HUDEP-2 (cell line): ENCODE results near the gene DHRS12.
"Not testable (repeated sequence)": the region's sequence is repeated elsewhere in the genome, so short reads cannot be mapped to it uniquely, and the experiment has no call there.

ENCODE experiments used
- DNase-seq, 76 experiments: peaks; one replicate each; lab custom pipeline; 2025; ENCODE audit not compliant: unreplicated experiment in 76 of 76; lab: John Stamatoyannopoulos, UW

The DHRS12 gene

DNA sequence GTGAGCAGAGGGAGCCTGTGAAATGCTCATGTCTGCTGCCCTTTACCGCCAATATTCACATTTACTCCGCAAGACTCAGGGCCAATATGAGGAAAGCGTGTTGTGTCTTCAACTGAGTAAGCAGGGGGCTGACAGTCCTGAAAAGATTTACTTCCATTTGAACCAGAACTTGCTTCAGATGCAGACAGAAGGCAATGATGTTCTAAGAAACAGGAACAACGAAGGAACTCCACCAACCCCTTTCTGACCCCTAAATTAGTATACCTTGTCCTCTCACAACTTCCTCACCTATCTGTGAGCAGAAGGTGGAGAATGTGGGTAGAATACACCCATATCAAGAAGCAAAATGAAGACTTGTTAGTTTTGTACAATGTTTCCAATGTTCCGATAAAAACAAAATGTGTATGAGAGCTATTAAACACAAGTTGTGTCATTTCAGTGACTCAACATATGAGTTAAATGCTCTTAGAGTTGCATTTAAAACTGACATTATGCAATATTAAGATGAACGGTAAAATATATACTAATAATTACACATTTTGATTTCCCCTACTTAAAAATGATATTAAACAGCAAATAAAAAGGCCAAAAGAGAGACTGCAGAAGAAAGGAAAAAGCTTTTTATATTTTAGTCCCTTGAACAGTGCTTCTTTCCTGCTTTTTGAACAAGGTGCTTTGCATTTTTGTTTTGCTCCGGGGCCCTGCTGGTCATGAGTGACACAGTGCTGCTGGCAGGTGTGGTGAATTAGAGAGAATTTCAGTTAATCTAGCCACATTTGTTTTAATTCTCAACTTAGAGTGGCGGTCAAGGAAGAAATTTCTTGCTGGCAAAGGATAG lies 25.0 kb upstream of the DHRS12 start:
- no peak for DNase-seq

DNA sequence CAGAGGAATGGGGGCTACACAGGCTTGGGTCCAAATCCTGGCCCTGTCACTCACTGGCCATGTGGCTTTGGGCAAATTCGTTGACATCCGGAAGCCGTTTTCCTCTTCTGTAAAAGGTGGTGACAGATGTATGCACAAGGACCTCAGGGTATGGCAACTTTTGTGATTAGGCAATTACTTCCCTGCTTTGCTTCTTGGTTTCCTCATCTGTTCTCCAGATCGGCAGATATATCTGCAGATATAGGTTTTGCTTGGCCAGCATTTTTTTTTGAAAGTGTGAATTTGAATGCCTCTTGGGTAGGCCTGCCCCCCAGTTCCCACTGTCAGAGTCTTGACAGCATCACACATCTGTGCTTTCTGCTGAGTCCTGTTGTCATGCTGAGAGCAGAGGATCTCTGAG lies 23.3 kb upstream of the DHRS12 start:
- DNase-seq: no peak

DNA sequence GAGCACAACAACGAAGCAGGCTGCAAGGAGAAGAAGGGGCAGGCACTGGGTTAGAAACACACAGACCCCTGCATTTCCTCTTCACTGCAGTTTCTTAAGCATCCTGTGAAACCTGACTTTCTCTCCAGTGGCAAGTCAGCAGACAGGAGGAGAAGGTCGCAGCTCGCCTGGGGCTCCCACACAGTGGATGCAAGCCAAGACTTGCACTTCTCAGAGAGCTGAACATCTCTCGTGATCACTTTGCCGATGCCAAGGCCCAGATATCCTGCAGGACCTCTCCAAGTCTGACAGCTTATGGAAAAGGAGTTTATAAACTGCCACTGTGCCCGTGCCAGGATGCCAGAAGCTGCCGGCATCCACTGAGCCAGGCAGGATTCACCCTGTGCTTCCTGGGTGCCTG lies 22.6 kb upstream of the DHRS12 start:
- no peak for DNase-seq

DNA sequence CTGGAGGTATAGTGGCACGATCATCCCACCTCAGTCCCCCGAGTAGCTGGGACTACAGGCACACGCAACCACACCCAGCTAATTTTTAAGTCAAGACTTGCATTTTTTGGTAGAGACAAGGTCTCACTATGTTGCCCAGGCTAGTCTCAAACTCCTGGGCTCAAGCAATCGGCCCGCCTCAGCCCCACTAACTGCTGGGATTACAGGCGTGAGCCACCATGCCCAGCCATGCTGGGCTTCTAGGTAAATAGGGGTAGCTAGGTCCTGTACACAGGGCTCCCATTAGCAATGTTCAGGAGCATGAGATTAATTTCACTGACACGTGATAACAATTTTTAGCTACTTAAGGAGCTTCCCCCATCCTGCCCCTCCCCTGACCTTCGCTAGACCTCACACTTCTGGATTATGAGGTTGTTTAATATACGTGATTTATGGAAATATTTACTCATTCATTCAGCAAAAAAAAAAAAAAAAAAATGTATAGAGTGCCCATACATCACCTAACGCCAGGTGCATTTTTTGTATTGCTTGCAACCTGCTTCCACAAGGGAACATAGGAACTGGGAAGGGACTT lies 21.8 kb upstream of the DHRS12 start:
- DNase-seq: no peak

DNA sequence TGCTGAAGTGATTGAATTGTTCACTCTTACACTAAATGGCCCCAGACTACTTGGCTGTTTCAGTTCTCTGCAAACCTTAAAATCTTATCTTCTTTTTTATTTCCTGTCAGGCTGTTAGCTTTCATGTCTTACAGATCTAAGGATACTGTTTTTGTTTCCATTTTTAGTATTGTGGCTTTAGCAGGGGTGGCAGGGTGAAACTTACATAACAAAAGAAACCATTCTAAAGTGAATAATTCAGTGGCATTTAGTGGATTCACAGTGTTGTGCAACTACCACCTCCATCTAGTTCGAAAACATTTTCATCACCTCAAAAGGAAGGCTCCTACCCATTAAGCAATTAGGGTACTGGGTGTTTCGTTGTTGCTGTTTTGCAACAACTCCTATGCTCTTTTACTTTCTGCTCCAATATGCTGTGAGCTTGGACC lies 21.2 kb upstream of the DHRS12 start:
- no peak for DNase-seq

DNA sequence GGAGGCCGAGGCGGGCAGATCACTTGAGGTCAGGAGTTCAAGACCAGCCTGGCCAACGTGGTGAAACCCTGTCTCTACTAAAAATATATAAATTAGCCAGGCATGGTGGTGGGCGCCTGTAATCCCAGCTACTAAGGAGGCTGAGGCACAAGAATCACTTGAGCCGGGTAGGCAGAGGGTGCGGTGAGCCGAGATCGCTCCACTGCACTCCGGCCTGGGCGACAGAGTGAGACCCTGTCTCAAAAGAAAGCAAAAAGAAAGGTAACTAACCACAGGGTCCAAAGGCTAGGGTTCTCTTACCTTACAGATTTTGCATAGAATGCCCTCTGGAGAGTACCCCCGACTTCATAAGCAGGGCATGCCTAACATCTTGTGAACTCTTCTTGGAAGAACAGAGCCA lies 20.7 kb upstream of the DHRS12 start:
- DNase-seq: not testable (repeated sequence)

DNA sequence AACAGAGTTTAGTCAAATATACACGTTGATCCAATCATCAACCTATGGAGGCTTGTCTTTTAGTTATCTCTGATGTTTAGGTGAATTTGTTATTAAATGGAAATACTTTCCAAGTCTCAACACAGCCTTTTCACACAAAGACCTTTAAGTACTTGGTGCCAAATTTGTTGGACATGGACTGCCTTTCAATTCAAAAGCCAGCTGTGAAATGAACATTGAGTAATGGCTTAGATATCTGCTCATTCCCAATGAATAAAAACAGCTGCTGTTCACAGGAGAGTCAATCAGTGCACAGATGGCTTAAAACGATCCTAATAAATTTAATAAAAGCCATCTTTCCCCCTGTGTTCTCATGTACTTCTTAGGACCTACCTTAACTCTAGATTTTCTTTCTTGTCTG lies 19.9 kb upstream of the DHRS12 start:
- no peak for DNase-seq

DNA sequence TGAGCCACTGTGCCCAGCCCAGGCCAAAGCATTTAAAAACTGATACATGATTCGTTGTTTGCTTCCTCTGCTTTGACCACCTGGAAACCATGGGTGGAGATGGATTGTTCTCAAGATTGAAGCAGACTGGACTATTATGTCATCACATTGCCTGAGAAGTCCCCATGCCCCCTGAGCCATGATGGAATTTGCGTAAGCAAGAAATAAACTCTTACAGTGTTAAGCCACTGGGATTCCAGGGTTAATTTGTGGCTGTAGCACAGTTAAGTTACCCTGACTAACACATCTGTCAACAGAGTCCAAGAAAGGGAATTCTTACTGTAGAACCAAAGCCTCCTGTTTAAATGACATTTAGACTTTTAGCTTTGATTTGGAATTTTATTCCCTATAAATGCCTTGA lies 19.4 kb upstream of the DHRS12 start:
- DNase-seq: no peak

DNA sequence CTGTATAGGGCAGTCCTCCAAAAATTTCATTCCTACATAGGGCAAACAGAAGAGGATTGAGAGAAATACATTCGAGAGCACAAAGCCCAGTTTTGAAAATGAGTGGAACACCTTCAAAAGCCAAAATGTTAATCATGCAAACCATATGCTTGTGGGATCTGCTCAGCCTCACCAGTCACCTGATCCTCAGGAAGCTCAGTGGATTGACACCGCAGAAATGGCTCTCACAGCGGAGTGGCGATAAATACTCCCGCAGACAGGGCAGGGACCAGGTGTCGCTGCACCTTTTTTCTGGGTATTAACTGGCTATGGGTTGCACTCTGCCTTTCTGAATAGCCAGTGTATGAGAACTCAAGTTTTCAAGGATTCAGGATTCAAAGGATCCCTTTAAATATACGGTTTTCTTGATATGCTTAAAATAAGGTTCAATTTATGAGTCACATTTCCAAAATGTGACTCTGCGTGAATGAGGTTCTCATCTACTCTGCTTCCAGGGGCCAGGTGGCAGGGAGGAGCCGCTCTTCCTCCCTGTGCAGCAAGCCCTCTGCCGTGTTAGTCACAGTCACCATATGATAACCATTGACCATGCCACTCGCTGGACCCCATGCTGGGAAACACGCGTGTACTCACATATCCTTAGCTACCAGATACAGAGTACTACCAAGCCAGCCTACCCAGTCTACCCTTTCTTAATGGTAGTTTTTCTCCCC lies 18.3 kb upstream of the DHRS12 start:
- no peak for DNase-seq

DNA sequence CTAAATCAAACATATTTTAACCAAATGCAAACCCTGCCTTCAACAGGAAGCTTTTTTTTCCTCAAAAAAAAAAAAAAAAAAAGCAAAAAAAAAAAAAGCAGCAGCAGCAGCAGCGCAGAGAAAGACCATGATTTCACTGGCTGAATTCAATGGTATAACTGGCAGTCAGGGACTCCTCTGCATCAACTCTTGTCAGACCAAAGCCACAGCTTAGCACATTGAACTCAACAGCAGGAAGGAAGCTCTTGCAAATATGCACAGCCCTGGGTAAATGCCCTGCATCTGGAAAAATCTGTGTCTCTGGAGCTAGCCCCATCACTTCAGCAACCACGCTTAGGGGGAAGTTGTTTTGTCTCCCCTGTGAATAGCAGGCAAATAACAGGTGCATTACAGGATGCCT lies 17.6 kb upstream of the DHRS12 start:
- DNase-seq: no peak

DNA sequence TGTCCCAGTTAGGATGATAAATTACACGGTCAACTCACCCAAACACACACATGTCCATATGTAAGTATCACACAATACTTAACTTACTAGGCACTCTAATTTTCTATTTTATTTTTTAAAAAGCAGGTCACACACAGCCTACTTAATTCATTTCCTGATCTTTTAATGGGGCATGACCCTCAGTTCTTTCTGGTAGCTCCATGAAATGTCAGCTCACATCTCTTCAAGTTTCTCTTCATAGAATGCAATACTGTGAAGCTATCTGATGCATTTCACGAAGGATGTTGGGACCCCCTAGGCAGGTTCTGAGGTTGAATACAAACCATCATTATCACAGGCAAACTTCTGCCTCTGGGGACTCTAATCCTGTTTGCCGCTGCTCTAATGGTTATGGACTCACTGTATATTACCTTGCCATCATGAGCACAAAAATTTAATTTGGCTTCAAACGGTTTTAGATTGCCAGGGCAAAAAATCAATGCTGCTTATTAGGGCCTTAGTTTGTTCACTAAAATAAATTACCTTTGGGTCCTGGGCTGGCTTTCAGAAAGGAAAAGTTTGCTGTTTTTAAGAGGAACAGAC lies 16.1 kb upstream of the DHRS12 start:
- no peak for DNase-seq

DNA sequence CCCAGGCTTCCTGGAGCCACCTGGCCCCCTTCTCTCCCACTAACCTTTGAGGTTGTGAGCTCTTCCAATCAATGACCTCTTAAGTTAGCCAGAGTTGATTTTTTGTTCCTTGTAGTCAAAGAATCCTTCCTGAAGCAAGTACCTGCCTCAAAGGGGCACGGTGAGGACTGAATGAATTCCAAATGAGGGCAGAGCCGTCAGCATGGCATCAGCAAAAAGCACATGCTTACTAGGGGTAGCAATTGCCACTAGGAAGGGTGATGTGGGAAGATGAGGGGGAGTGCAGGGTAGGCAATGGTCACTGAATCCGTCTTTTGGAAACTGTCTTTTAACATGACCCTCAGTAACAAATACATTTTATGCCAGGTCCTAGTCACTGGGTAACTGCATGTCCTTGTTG lies 15.6 kb upstream of the DHRS12 start:
- DNase-seq: no peak

DNA sequence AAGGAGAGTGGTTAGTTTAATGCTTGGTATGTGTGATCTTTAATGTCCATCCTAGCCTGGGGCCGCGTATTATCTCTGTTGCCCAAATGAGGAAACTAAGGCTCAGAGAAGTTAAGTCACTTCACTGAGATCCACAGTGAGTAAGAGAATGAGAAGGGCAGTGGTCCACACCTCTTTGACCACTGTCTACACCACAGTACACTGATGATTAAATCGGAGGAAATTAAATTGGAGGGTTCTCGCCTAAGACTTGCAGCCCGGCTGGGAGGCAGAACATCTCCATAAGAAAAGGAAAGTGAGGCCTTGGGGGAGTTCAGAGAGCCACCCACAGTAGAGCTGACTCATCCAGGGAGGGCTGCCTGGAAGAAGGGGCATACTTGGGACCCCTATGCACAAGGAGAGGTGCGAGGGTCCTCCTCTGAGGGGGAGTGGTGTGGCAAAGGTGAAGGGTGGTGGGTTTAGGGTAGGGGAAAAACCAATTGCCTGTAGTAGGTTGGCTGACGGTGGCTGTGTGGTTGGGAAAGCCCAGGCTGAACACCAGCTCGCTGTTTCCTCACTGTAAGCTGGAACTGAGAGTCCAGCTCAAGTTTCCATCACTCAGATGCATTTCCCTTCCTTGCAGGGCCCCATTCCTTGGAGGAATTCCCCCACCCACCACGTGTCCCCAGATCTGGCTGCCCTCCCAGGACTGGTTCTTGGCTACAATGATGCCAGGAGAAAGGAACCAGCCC lies 15.0 kb upstream of the DHRS12 start:
- no peak for DNase-seq

DNA sequence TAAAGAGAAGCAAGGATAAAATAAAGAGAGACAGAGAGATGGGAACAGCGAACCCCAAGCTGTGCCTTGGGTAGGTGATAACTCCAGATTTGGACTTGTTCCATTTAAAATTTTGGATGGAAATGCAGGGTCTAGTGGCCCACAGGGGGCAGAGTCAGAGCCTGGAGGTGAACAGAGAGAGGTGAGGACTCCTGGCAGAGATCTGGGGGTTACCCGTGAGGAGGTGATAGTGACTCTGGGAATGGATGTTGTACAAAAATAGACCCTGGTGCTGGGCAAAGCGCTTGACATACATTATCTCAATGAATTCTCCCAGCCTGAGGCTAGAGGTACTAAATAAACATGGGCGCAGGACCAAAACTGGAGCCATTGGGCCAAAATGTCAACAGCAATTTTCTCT lies 14.3 kb upstream of the DHRS12 start:
- no peak for DNase-seq

DNA sequence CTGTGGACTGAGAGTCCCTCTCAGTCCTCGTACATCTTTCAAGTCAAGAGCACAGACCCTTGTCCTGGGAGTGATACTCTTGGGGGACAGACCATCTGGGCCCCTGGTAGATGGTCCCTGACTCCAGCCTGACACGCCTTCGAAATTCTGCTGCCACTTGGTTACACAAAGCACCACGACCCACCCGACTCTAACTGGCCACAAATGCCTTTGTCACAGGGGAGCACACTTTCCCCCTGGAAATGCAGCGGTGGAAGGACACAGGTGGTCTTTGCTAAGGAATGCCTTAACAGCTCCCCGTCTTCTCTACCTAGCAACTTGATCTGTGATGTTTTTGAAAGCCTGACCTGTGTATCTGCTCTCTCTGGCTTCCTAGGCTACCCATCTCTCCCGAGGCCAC lies 13.8 kb upstream of the DHRS12 start:
- DNase-seq: no peak

DNA sequence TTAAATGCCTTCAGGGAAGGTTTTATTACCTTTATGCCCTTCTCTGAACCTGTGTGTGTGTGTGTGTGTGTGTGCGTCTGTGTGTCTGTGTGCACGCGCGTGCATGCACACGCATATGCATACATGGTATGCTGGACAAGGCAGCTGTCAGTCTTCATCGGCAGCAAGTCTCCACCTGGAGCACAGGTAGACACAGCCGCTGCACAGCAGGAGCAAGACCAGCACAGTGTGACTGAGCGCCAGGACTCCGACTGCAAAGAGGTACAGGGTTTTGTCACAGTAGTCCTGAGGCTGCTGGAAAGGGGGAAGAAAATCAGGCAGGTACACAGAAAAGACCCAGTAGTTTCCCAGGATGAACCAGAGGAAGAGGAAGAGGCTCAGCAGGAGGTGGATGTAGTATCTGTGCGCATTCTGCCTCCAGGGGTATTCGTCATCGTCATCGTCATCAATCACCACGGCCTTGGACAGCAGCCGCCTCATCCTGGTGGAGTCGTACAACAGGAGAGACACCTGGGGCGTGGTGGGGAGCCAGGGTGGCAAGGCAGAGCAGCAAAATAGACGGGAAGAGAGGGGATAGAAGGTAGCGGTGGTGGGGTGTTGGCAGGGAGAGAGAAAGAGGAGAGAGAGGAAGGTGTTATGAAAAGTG lies 12.8 kb upstream of the DHRS12 start:
- DNase-seq: no peak

DNA sequence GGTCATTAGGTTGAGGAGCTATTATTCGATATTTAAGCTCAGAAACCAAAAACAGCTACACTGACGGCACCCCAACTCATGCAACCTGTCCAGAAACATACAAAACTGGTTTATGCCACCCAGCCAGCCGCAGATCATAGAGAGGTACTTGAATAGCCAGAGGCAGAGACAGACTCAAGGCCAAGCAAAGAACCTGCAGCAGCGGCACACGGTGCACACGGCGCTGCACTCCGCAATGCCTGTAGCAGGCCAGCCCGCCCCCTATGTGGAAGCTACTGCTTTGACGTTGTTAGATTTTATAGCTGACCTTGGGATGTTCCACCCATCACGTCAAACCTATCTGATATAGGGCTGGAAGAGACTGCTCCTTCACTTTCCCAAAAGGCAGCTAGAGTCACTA lies 11.9 kb upstream of the DHRS12 start:
- no peak for DNase-seq

DNA sequence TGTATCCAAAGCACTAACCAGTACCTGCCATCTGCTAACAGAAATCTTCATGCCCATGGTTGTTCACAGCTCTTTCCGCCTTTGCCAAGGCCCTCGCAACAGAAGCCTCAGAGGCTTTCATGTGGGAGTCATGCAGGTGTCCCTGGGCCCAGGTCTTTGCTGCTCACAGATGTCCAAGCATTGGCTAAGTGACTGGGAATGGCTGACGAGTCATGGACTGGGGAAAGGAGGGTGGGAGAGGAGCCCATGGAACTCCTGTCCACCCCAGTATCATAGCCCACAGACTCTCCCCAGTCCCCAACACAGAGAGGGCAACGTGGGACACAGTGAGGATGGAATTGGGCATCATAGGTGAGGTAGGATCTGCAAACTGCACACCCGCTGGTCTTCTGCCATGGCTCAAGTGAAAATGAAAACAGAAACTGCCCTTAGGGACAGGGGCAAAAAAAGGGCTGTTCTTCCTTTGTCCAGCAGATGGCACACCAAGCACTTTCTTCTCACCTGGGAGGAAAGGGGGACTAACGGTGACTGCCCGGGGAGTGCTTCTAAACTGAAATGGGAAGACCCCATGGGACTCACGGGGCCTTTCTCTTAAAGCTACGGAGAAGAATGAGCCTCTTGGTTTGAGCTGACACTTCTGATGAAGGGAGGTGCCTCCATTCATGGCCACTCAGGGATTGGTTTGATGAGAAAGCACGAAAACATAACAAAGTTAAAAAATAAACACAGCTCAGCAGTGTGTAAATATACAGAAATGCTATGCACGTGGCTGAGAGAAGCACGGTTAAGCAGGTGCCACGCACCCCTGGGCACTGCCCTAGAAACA lies 11.1 kb upstream of the DHRS12 start:
- peak in 57 of 76 experiments; percentile 3 to 68 (median 35) for DNase-seq

DNA sequence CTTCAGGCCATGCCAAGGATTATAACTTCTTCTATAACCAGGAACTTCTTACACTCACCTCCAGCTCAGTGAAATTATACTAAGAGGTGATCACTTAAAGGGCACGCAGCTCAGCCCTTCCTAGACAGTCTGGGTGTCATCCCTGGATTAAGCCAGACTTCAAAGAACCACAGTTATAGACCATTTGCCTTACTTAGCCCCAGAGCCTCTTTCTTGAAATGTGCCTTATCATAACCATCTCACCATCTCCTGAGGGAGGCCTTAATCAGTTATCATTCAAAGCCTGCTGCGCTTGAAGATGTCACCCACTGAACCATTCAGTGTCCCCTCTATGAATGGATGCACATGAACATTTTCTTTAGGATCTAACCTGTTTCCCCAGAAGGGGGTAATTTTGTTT lies 10.1 kb upstream of the DHRS12 start:
- no peak for DNase-seq
